GM21723 (cell line): ENCODE data around the gene RIPK1.
"Not testable (repeated sequence)": the region's sequence is repeated elsewhere in the genome, so short reads cannot be mapped to it uniquely, and the experiment has no call there.

Experiments
- ATAC-seq: cut with Tn5 transposase; IDR thresholded peaks from one replicate; pipeline ENCODE4 v1.9.1; 2021; ENCODE audit warnings: mild to moderate bottlenecking, moderate library complexity; ENCODE audit not compliant: unreplicated experiment

RIPK1 gene

GRCh38 chr6:3068329-3069214 is at the start of gene RIPK1:
TSS of gene RIPK1 (plus strand) at chr6:3068494. CDS start at chr6:3076824, 8,330 bp downstream.
- peak; percentile 90 for ATAC-seq

- no peak for ATAC-seq
These were observed 49.2 kb upstream of the RIPK1 start for GRCh38 chr6:3019065-3019464.

GRCh38 chr6:3019749-3020320 is 48.5 kb upstream of the RIPK1 start:
- ATAC-seq = no peak

GRCh38 chr6:3020976-3021598 is 47.2 kb upstream of the RIPK1 start:
- ATAC-seq = not testable (repeated sequence)

DNA sequence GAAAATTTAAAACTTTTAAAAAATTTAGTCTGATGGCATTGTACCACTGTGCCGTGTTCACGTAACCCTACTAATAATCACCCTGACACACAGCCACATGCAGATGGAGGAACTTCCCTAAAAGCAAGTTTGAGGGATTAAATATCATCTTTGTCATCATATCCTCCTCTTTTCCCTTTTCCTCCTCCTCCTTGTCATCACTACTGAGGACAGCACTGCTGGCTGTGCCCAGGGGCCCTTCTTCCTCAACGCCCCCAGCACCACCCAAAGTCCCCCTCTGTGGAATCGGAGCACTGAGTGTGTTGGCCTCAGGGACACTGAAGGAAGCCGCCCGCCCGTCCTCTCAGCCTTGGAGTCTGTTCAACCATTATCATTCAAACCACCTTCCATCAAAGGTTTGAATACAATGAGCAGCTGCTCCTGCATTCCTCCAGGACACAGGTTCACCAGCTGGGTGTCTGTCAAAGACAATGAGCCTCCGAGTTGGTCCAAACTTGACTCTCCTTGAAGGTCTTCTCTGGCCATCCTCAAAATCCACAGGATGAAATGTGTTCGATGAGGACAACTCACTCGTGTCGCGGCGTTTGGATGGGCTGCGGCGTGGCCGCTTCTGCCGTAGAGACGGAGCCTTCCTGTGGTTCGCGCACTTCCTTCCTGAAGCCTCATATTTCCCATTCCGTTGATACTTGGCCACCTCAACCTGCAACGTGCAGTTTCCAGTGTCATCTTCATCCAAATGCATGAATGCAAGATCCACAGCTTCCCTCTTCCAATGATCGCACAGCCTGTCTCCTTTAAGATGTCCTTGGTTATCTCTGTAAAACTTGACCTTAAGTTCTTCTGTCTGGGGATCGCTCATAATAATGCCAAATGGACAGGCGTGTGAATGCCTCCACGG is 45.3 kb upstream of the RIPK1 start:
- ATAC-seq = no peak

GRCh38 chr6:3023663-3024483 is 44.4 kb upstream of the RIPK1 start:
- peak; percentile 71 for ATAC-seq

DNA sequence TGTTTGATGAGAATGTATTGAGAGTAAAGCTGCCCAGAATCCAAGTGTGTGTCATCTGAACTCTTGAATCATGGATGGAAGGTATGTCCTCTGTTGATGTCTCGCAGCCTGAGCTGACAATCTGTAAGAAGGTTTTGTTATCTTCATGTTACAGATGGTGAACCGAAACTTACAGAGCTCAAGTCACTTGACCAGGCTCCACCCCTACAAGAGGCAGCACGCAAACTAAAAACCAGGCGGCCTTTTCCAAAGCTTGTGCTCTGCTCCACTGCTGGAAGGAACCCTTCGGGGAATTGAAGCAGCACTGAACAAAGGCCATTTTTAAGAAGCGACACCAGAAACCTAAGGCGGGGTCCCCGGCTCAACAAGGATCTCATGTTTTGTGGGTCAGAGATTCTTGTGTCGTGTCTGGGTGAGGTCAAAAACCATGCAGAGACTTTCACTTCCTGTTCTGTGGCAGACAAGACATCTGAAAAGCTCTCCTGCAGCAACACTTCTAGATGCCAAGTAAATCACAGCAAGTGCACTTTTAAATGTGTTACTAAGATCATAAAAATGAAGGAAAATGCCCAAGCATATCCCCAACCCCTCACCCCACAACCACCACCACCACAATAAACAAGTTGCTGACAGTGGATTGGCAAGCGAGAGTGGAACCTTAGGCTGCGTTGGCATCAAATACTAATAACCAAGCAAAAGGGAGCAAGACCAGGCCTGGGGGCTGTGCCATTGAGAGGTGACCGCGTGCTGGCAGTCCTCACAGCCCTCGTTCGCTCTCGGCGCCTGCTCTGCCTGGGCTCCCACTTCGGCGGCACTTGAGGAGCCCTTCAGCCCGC is 41.3 kb upstream of the RIPK1 start:
- peak; percentile 72 for ATAC-seq

GRCh38 chr6:3028156-3028555 is 40.1 kb upstream of the RIPK1 start:
- ATAC-seq = not testable (repeated sequence)

DNA sequence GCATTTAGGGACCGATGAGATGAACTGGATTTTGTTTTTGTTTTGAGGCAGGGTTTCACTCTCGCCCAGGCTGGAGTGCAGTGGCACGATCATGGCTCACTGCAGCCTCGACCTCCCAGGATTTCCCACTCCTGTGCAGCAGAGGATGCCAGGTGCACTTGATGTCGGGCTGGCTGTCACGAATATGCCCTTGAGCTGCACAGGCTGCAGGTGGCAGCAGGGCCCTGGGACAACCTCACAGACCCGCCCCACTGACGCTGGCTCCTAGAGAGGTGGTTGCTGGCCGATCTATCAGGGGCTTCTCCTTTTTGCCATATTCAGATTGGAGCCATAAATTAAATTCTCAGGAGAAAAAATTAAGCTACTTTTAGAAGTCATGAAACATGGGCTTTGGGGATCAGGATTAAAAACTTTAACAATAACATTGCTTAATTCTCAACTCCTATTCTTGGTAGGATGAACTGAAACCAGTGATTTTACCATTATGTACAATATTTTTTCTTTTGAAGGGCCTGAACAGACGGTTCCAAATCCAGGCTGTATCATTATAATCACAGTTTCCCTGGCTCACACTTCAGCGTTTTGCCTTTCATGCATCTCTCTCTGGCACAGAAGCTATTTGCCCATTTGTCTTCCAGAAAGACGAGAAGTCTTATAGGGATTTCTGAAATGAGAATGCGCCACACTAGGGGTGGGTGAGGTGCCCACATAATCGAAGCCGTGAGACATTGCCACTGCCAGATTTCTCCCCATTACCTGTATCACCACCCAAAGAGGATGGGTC is 36.2 kb upstream of the RIPK1 start:
- no peak for ATAC-seq

DNA sequence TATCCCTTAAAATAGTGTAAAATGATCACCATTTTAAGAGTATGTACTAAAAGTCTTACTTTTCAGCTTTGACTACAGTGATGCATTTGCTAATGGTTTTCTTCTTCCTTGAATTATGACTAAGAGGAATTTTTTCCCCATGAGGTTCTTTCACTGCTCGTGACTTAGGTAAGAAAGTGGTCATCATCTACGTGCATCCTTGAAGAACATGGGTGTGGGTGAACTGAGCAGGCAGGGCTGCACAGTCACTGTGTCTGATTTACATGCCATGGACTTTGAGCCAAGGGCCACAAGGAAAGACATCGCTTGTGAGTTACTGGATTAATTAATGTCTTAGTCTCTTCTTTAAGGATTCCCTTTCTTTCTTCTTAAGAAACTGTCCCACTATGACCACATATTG is 35.3 kb upstream of the RIPK1 start:
- ATAC-seq = no peak

DNA sequence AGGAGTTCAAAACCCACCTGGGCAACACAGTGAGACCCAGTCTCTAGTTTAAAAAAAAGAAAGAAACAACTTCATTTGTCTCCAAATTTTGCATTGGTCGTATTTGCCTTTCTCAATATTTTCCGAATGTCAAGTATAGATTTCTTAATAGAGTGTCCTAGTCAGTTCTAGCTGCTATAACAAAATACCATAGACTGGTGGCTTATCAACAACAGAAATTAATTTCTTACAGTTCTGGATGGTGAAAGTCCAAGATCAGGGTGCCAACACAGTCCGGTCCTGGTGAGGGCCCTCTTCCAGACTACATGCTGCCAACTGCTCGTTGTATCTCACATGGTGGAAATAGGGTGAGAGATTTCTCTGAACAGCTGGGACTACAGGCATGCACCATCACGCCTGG is 34.6 kb upstream of the RIPK1 start:
- ATAC-seq = no peak

- no peak for ATAC-seq
These were observed 32.9 kb upstream of the RIPK1 start for GRCh38 chr6:3035397-3035796.

GRCh38 chr6:3036861-3037637 is 31.2 kb upstream of the RIPK1 start:
- no peak for ATAC-seq

DNA sequence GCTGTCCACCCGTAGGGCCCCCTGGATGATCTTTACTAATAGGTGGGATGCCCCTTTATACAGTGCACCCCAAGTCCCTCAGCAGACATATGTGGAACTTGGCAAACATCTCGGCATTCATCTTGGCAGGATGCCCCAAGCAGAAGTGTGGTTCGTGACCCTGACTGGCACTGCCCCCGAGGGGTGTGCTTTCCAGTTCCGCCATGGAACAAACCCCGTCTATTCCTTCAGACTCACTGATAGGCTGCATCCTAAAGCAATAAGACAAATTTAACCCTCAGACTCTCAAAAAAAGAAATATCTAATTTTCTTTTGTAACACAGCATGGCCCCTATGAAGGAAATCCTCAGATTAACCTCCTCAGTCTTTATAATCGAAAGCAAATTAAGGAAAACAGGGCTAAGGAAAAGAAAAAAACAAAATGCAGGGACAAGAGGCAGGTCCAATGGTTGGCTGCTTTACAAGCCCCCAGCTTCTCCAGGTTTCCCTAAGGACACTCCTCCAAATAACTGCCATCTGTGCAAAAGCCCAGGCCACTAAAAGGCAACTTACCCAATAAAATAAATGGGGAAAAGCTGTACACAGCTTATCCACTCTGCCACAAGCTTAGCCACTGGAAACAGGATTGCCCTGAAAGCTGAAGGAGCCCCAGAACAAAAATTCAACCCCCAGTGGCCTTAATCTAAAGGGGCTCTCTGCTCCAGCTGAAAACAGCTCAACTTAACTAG is 30.5 kb upstream of the RIPK1 start:
- no peak for ATAC-seq

DNA sequence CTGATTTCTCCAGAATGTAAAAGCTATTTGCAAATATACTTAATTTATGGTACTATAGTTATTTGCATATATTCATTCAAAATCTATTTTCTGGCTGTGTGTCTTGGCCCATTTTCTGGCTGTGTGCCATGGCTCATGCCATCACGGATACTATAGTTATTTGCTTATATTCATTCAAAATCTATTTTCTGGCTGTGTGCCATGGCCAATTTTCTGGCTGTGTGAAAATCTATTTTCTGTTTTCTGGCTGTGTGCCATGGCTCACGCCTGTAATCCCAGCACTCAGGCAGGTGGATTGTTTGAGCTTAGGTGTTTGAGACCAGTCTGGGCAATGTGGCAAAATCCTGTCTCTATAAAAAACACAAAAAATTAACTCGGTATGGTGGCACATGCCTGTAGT is 28.9 kb upstream of the RIPK1 start:
- no peak for ATAC-seq

DNA sequence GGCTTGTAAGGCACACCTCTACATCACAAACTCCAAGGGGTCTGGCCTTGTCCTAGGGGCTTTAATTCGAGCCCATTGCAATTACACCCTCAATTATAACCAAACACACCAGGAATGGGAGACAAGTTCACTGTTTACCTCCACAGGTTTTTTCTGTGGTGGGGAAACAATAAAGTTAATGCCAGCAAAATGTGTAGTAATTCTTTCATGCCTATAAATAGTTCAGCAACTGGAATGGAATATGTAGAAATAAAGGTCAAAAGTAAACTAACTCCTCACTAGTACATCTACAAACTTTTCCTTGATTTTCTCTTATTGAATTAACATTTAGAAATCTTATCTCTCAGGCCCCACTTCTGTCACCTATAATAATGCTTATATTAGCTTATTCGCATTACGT is 27.1 kb upstream of the RIPK1 start:
- no peak for ATAC-seq

DNA sequence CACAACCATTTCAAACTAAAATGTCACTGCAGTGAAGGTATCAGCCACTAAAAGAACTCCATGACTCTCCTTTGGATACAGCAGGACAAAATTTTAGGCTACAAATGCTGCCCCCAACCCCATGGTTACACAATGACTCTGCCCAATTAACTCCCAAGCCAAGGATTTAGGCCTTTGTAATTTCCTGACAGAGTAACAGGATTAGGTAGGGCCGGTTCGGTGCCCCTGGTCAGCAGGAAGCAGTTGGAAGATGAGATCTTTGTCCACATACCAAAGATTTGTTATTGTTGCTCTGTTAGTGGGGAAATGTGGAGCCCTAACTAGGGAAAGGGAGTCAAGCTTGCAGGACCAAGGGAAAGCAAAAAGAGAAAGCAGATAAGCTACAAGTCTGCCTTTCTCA is 26.7 kb upstream of the RIPK1 start:
- ATAC-seq = no peak
